Hematopoietic multipotent progenitor cell treated with erythropoietin and hydrocortisone succinate and interleukin-3 and kit ligand, for 6 days (in vitro differentiated cells): ENCODE data around the gene OR1L1.

Experiments
- DNase-seq: peaks from one replicate; pipeline ENCODE4 v3.0.0-alpha.2; 2015

Gene OR1L1

GRCh38 chr9:122661416-122661815 lies at the start of gene OR1L1:
OR1L1 (plus strand) TSS chr9:122661716; CDS start chr9:122661716, 0 bp downstream.
- no peak for DNase-seq

- DNase-seq = no peak
Observed at GRCh38 chr9:122614362-122614761, 47.2 kb upstream of the OR1L1 start, which contains the start of gene OR1Q1. OR1Q1 (plus strand) TSS chr9:122614738; CDS start chr9:122614738, 0 bp downstream.

DNA sequence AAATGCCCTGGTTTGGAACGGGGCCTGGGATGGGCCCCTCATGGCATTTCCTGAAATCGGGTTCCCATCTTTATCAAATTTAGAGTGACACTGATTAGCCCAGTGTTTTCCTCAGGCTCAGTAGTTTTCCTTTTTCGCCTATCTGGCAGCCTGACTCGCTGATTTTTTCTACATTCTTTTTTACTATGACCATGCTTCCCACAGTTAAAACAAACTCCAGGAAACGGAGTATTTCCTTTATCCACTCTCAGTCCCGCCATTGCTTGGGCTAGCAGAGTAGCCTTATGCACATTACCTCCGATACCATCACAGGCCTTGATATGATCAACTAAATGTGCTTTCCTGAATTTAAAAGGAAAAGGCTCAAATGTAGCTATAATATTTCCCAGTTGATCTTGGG lies 41.5 kb upstream of the OR1L1 start:
- no peak for DNase-seq

GRCh38 chr9:122642226-122642625 lies 19.3 kb upstream of the OR1L1 start:
- DNase-seq = peak; percentile 26

DNA sequence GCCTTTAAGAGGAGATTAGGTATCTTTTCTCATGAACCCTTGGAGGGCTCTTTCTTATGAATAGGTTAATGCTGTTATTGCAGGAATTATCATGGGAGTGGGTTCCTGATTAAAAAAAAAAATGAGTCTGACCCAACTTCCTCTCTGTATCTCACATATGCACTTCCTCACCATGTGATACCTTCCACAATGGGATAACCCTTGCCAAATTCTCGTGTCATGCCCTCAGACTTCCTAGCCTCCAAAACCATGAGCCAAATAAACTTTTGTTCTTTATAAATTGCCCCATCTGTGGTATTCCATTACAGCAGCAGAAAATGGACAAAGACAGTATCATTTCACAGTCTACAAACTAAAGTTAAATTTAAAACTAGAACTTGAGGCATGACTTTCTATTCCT lies 5.1 kb upstream of the OR1L1 start:
- DNase-seq = no peak

GRCh38 chr9:122657527-122657926 lies 4.0 kb upstream of the OR1L1 start, which contains the start of gene OR1B1:
OR1B1 (minus strand) TSS chr9:122657627.
- no peak for DNase-seq

- DNase-seq = no peak
Observed at GRCh38 chr9:122672481-122672880, 11.0 kb downstream of the OR1L1 start.

DNA sequence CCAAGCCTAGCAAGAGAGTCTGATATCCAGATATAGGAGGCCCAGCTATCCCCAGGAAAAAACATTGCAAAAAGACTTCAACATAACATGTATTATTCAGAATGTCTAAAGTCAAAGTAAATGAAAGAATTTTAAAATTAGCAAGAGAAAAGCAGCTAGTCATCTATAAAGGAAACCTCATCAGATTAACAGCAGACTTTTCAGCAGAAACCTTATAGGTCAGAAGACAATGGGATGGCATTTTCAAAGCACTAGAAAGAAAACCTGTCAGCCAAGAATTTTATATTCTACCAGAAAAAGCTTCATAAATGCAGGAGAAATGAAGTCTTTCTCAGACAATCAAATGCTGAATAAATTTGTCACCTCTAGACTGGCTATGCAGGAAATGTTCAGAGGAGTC lies 23.3 kb downstream of the OR1L1 start:
- DNase-seq = no peak

DNA sequence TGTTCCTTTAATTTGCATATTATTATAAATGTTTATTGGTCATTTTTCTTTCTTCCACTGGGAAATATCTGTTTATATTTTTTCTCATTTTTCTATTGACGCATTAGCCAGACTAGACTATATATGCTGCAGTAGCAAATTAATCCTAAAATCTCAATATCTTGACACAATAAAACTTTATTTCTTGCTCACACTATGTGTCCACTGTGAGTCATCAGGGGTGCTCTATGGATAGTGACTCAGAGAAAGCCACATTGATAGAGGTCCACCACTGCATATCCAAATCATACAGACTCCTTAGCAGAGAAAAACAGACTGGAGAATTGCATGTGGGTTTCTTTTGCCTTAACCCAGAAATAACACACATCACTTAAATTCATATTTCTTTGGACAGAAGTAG lies 34.2 kb downstream of the OR1L1 start:
- no peak for DNase-seq
